ENCODE data around the gene FLOT1. TPM values are rescaled to one million over a fixed set of nuclear protein-coding genes. Genes with fewer than 3 reads are reported as not detected.
A peak's percentile ranks its signal among the peaks of the same experiment; 100 is the strongest.

FLOT1 gene
- total and polyA plus RNA-seq, 2 donors (not counting 3 experiments of a cell fraction or from before 2014, with no cell fraction given): 141 to 154 TPM

GRCh38 chr6:30749554-30750378 lies 7.3 kb upstream of the FLOT1 start:
- TF ChIP-seq POLR2AphosphoS5 (IDR thresholded peaks at IDR 0.05; ENCODE audit: insufficient read depth, low read depth, low read length): no peak
- no peak for TF ChIP-seq MYC (IDR thresholded peaks at IDR 0.05; ENCODE audit: low read depth, low read length)
- no peak for TF ChIP-seq POLR2A (IDR thresholded peaks at IDR 0.05; ENCODE audit: low read depth, low read length)
- TF ChIP-seq FOS (IDR thresholded peaks at IDR 0.05; ENCODE audit: borderline replicate concordance, insufficient read depth, low read length): no peak
- no peak for TF ChIP-seq GATA2 (IDR thresholded peaks at IDR 0.05; ENCODE audit: insufficient read depth, insufficient read length, low read depth, low read length)
- TF ChIP-seq EZH2 (IDR thresholded peaks at IDR 0.05; ENCODE audit: borderline replicate concordance, low read depth, low read length, severe bottlenecking): no peak
- no peak for TF ChIP-seq MAX (IDR thresholded peaks at IDR 0.05; ENCODE audit: insufficient read depth, insufficient read length)
- no peak for TF ChIP-seq JUN (IDR thresholded peaks at IDR 0.05; ENCODE audit: borderline replicate concordance, insufficient read depth, insufficient read length, low read depth)
- TF ChIP-seq CTCF (IDR thresholded peaks at IDR 0.05; ENCODE audit: extremely low read depth in 1 of 2, insufficient read depth in 1 of 2, low read depth in 1 of 2, low read length in 2 of 2): no peak
- Histone ChIP-seq H3K9me3 (replicated peaks; ENCODE audit: control insufficient read depth, insufficient read depth, low read length) (no peaks in the 10 kb centered on the region), H3K79me2 (ENCODE audit: control insufficient read depth, insufficient read depth, low read length) (no peaks in the 10 kb centered on the region), H3K27ac (ENCODE audit: insufficient read depth, low read depth, low read length) (peak overlapping the region; percentile 89), H3K9ac (replicated peaks; ENCODE audit: extremely low read depth, insufficient read depth, low read length) (peak overlapping the region; percentile 78), H3K36me3 (ENCODE audit: control insufficient read depth in 2 of 2, extremely low read depth in 1 of 2, insufficient read depth in 2 of 2, low read length in 2 of 2) (no peaks in the 10 kb centered on the region), H3K4me1 (ENCODE audit: control insufficient read depth, extremely low read depth, insufficient read depth, low read length) (peaks cover 62% of the 10 kb centered on the region), H4K20me1 (replicated peaks; ENCODE audit: control insufficient read depth, extremely low read depth, insufficient read depth, low read length) (no peaks in the 10 kb centered on the region), H3K9me1 (replicated peaks; ENCODE audit: control insufficient read depth, extremely low read depth, insufficient read depth, low read length) (no peaks in the 10 kb centered on the region), H3K4me2 (ENCODE audit: insufficient read depth, low read length) (peak overlapping the region; percentile 44), H3K27me3 (ENCODE audit: control insufficient read depth in 2 of 2, insufficient read depth in 2 of 2, low read length in 2 of 2) (no peaks in the 10 kb centered on the region), H3K4me3 (replicated peaks in 1 of 3; ENCODE audit: insufficient read depth in 1 of 3, low read depth in 1 of 3, low read length in 3 of 3) (no peak overlapping the region), H2AFZ (ENCODE audit: low read depth, low read length) (no peak overlapping the region)
- dilution Hi-C loops (cut with MboI; ENCODE audit: extremely low pct_ligation_motif_present, low sequenced_read_pairs): loop anchor here (25.0 kb wide), 1 partner anchor 138 kb away; the partner anchor contains the start of gene DDR1
- ChIA-PET POLR2A (interaction anchor here (1.2 kb wide), 2 partner anchors 9 to 78 kb away, joined by 4 to 5 read pairs; no protein-coding TSS in a partner anchor), CTCF (interaction anchor here (1.0 to 1.9 kb wide), 4 partner anchors 14 to 72 kb away, joined by 3 to 8 read pairs (median 4); no protein-coding TSS in a partner anchor)
- intact Hi-C loops (cut with micrococcal nuclease): loop anchor here (2.0 kb wide), 1 partner anchor 51 kb away; no protein-coding TSS in a partner anchor
- DNase-seq (ENCODE audit: low read depth, low spot score): no peak
- BruUV-seq (replicated peaks): no TSS peak
- FAIRE-seq: no peak
